ENCODE data around the gene SBNO2. TPM values are rescaled to one million over a fixed set of nuclear protein-coding genes. Genes with fewer than 3 reads are reported as not detected.
A peak's percentile ranks its signal among the peaks of the same experiment; 100 is the strongest.

Gene SBNO2
- total RNA-seq, 3 donors from 2014 or later, result 58.0 to 86.6 (median 74.6) TPM

DNA sequence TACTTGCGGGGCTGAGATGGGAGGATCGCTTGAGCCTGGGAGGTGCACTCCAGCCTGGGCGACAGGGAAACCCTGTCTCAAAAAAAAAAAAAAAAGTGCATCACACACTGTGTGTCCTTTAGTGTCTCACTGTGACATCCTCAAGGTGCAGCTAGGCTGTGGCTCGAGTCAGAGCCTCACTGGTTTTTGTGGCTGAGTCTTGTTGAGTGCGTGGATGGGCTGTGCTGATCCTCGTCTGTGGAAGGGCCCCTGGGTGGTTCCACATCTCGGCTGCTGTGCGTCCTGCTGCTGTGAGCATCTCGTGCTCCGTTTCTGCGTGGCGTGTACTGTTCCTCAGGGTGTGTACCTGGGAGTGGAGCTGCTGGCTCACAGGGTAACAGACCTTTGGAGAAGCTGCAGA lies 42.7 kb upstream of the SBNO2 start:
- Histone ChIP-seq H3K4me3 (no peak overlapping the region), H3K9me3 (no peaks in the 10 kb centered on the region), H3K4me1 (ENCODE audit: low read depth) (peaks cover 26% of the 10 kb centered on the region), H3K36me3 (ENCODE audit: low read depth) (no peaks in the 10 kb centered on the region)
- intact Hi-C loops (cut with DNase I, micrococcal nuclease), result no loop called here
- DNase-seq, result no peak
- no peak for ATAC-seq
- TF ChIP-seq, protein P1, sequence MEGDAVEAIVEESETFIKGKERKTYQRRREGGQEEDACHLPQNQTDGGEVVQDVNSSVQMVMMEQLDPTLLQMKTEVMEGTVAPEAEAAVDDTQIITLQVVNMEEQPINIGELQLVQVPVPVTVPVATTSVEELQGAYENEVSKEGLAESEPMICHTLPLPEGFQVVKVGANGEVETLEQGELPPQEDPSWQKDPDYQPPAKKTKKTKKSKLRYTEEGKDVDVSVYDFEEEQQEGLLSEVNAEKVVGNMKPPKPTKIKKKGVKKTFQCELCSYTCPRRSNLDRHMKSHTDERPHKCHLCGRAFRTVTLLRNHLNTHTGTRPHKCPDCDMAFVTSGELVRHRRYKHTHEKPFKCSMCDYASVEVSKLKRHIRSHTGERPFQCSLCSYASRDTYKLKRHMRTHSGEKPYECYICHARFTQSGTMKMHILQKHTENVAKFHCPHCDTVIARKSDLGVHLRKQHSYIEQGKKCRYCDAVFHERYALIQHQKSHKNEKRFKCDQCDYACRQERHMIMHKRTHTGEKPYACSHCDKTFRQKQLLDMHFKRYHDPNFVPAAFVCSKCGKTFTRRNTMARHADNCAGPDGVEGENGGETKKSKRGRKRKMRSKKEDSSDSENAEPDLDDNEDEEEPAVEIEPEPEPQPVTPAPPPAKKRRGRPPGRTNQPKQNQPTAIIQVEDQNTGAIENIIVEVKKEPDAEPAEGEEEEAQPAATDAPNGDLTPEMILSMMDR (IDR thresholded peaks at IDR 0.05), result no peak

DNA sequence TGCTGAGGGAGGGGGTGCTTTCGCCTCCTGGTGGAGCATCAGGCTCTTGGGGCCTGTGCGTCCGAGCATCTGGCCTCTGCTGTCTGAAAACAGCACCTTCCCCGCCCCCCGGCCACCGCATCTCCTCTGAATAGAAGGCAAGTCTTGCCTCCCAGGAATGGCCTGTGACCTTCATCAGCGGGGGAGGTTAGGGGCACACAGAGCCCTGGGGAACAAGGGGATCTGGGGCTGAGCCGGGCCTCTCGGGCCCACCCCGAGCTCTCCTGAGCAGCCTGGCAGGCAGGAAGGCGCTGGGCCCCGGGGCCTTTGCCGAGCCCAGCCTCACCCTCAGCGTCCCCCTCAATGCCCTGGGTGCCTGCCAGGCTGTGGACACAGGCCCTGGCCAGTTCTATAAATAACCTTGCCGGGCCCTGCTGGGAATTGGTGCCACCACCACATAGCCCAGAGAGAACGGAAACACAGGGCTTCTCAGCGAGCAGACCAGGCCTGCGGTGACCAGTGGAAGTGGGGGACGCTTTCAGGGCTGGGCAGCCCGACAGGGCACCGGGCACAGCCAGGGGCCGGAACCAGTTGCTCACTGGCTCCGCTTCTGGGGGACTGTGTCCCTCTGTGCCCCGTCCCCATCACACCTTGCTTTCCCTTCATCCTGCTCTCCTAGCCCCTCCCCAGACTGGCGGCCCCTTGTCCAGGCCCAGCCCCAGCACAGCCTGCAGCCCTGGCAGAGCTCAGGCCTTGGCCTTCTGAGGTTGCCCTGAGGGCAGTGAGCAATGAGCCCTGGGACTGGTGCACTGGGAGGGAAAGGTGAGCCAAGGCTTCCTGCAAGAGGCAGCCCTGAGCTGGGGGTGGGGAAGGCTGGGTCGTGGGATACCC lies 41.0 kb upstream of the SBNO2 start:
- TF ChIP-seq, protein P1 (IDR thresholded peaks at IDR 0.05), result no peak
- no peaks in the 10 kb centered on the region for H3K9me3 ChIP-seq
- H3K4me1 ChIP-seq (ENCODE audit: low read depth), result peaks cover 43% of the 10 kb centered on the region
- H3K36me3 ChIP-seq (ENCODE audit: low read depth), result no peaks in the 10 kb centered on the region
- no peak overlapping the region for H3K4me3 ChIP-seq
- ATAC-seq, result no peak
- intact Hi-C loops (cut with DNase I, micrococcal nuclease), result no loop called here
- DNase-seq, result no peak

DNA sequence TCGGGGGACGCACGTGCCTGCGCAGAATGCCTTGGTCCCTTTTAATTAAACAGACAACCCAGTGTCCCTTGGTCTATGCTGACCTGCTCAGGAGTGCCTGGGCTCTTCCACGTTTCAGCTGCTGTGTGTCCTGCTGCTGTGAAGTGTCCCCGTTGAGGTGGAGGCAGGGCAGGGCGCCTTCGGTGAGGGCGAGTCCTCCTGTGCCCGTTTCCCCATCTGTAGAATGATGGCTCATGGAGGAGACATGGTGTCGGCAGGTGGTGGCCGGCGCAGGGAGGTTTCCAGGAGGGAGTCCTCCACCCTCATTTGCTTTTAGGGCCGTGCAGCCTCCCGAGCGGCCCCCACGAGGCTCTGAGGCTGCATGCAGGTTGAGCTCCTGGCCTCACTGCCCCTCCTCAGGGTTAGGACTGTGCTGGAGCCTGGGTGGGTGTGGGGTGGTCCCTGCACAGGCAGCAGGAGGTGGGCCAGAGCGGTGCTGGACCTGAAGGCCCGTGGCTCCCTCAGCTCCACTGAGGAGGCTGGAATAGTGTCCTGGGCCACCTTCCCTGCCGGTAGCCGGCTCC lies 40.3 kb upstream of the SBNO2 start:
- H3K36me3 ChIP-seq (ENCODE audit: low read depth), result no peaks in the 10 kb centered on the region
- no peaks in the 10 kb centered on the region for H3K9me3 ChIP-seq
- DNase-seq (no peak), ATAC-seq (no peak)
- TF ChIP-seq, protein P1 (IDR thresholded peaks at IDR 0.05), result no peak
- intact Hi-C loops (cut with DNase I, micrococcal nuclease), result no loop called here
- H3K4me3 ChIP-seq, result no peak overlapping the region
- peaks cover 49% of the 10 kb centered on the region for H3K4me1 ChIP-seq (ENCODE audit: low read depth)

DNA sequence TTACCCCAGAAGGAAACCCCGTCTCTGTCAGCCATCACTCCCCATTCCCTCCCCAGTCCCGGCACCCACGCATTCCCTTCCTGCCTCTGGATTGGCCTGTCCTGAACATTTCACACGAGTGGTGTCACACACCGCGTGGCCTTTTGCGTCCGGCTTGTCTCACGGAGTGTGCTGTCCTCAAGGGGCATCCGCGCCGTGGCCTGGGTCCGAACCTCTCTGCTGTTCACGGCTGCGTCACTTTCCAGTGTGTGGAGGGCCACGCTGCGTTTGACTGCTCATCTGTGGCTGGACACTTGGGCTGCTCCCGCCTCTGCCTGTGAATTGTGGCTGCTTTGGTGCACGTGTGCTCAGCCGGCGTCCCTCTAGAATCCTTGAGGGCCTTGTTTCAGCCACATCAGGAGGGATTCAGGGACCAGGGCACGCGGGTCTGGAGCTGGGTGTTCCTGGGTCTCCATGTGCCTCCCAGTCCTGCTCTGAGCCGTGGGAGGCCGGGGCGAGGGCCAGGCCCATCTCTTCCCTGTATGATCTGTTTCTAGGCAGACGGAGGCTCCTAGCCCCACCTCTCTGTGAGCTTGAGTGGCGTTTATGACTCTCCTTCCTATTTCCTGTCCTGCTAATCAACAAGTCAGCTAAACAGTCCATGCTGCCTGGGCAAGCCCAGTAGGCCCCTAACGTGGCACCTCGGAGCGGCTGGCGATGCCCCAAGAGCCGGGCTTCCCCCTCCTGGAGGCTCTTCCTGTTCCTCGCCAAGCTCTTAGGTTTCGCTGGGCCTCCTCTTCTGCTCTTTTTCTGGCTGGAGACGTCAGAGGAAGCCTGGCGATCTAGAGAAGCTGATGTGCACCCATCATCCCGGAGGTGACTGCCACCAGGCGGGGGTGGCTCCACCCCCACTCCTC lies 39.6 kb upstream of the SBNO2 start:
- DNase-seq (peak in 2 of 3 donors; percentile 75 to 79), ATAC-seq (peak; percentile 82)
- intact Hi-C loops (cut with DNase I, micrococcal nuclease), result no loop called here
- Histone ChIP-seq H3K9me3 (no peaks in the 10 kb centered on the region), H3K4me3 (no peak overlapping the region), H3K4me1 (ENCODE audit: low read depth) (peaks cover 56% of the 10 kb centered on the region), H3K36me3 (ENCODE audit: low read depth) (no peaks in the 10 kb centered on the region)
- TF ChIP-seq, protein P1 (IDR thresholded peaks at IDR 0.05), result no peak

DNA sequence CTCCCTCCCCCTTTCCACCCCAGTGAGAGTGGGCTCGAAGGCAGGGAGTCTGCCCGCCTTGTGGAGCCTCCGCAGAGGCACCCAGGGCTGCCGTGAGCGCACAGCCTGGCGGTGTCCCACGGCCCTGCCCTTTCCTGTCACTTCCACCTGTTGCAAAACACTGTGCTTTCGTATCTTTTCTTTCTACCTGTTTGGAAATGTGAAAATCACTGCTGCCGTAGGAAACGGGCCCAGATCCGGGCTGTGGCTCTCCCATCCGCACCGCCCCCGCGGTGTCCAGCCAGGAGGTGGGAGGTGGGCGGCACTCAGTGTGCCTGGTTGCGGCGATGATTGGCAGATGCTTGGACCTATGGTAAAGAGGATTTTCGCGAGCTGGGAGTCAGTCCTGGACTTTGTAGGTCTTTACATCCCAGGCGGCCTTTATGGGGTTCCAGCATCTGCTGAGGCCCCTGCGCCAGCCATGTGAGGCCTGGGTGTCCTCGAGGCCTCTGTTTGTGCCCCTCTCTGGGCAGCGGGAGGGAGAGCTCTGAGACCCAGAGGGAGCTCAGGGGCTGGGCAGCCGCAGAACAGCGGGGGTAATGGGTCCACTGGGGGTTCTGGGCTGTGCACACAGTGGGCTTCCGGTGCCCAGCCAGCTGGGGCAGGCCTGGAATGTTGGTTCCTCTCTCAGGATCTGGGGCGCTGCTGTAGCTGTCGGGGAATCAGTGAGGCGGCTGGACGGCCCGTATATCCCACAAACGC lies 37.6 kb upstream of the SBNO2 start:
- TF ChIP-seq, protein P1 (IDR thresholded peaks at IDR 0.05), result no peak
- intact Hi-C loops (cut with DNase I, micrococcal nuclease), result no loop called here
- Histone ChIP-seq H3K36me3 (ENCODE audit: low read depth) (no peaks in the 10 kb centered on the region), H3K4me3 (no peak overlapping the region), H3K9me3 (no peaks in the 10 kb centered on the region), H3K4me1 (ENCODE audit: low read depth) (peaks cover 58% of the 10 kb centered on the region)
- peak in 1 of 3 donors; percentile 49 for DNase-seq
- no peak for ATAC-seq

All from mucosa of descending colon (tissue), 3 donors.